HG02763 (cell line): ENCODE measurements around the gene PPIL4.

Experiments used
- ATAC-seq: cut with Tn5 transposase; IDR thresholded peaks from one replicate; pipeline ENCODE4 v1.9.1; 2021; ENCODE audit warnings: mild to moderate bottlenecking, moderate library complexity; ENCODE audit not compliant: unreplicated experiment

PPIL4 gene

GRCh38 chr6:149484733-149485700 is 60.8 kb downstream of the PPIL4 start, which contains the start of gene ZC3H12D:
ZC3H12D (minus strand) TSS chr6:149485014; CDS start chr6:149474543, 10,471 bp downstream.
- peak; percentile 27 for ATAC-seq

GRCh38 chr6:149483849-149484655 is 61.8 kb downstream of the PPIL4 start:
- no peak for ATAC-seq

- ATAC-seq: no peak
Observed at GRCh38 chr6:149483334-149483725, 62.5 kb downstream of the PPIL4 start.

- ATAC-seq: no peak
Observed at GRCh38 chr6:149482545-149483333, 63.1 kb downstream of the PPIL4 start.

- no peak for ATAC-seq
Observed at GRCh38 chr6:149480502-149481280, 65.2 kb downstream of the PPIL4 start.

- no peak for ATAC-seq
Observed at GRCh38 chr6:149478631-149479314, 67.1 kb downstream of the PPIL4 start.

GRCh38 chr6:149477544-149477943 is 68.3 kb downstream of the PPIL4 start:
- no peak for ATAC-seq

GRCh38 chr6:149476789-149477455 is 68.9 kb downstream of the PPIL4 start:
- ATAC-seq: no peak

GRCh38 chr6:149474108-149474935 is 71.5 kb downstream of the PPIL4 start:
- peak; percentile 36 for ATAC-seq

- no peak for ATAC-seq
Observed at GRCh38 chr6:149473080-149474052, 72.5 kb downstream of the PPIL4 start.

- no peak for ATAC-seq
Observed at GRCh38 chr6:149472241-149472640, 73.6 kb downstream of the PPIL4 start.

- ATAC-seq: no peak
Observed at GRCh38 chr6:149471801-149472200, 74.0 kb downstream of the PPIL4 start.

- ATAC-seq: no peak
Observed at GRCh38 chr6:149470948-149471347, 74.9 kb downstream of the PPIL4 start.

- no peak for ATAC-seq
Observed at GRCh38 chr6:149468179-149468578, 77.7 kb downstream of the PPIL4 start.

- no peak for ATAC-seq
Observed at GRCh38 chr6:149467265-149467664, 78.6 kb downstream of the PPIL4 start.

GRCh38 chr6:149464411-149464810 is 81.4 kb downstream of the PPIL4 start:
- no peak for ATAC-seq

- no peak for ATAC-seq
Observed at GRCh38 chr6:149463781-149464180, 82.1 kb downstream of the PPIL4 start.
